ENCODE results near the gene SH3GL3. TPM values are rescaled to one million over a fixed set of nuclear protein-coding genes. Genes with fewer than 3 reads are reported as not detected.

Gene SH3GL3
- total and polyA plus RNA-seq, 2 of the 8 experiments (the other 6 are each of a cell fraction or from before 2014, with no cell fraction given), result 14.1 to 19.1 TPM

DNA sequence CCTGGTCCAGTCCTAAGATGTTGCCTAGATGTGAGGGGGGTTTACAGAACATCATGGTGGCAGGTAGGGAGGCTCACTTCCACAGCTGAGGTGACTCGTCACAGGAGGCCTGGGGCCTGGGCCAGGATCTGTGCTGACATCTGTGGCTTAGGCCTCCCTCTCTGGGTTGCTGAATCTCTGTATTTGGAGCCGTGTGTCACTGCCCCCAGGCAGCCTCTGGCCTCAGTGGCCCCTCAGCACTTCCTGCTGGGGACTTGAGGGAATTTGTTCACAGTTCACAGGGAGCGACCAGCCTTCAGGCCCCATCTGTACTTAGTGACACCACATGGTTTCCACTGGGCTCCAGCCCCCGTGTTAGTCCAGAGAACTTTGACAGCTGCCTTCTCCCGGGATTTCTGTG, 165.1 kb downstream of the SH3GL3 start:
- Histone ChIP-seq H3K27me3 (replicated peaks in 1 of 4; ENCODE audit: control insufficient read depth in 3 of 4, extremely low read depth in 1 of 4, insufficient read depth in 3 of 4, low read length in 3 of 4) (no peaks in the 10 kb centered on the region), H4K8ac (ENCODE audit: extremely low read depth, insufficient read depth, low read length) (0 out of 2 replicates have a peak overlapping the region, but pooled peaks have one; percentile 20), H3K56ac (replicated peaks; ENCODE audit: insufficient read length, low read depth, low read length) (no peak overlapping the region), H3K4ac (replicated peaks; ENCODE audit: insufficient read length, low read depth, low read length) (no peak overlapping the region), H2BK15ac (ENCODE audit: low read length) (no peak overlapping the region), H2BK12ac (ENCODE audit: low read depth, low read length) (no peak overlapping the region), H3K79me2 (ENCODE audit: control insufficient read depth in 1 of 2, insufficient read depth in 2 of 2, low read length in 2 of 2) (no peaks in the 10 kb centered on the region), H3K14ac (ENCODE audit: insufficient read length) (no peak overlapping the region), H4K91ac (replicated peaks; ENCODE audit: insufficient read length, low read length) (no peak overlapping the region), H3K9me3 (ENCODE audit: insufficient read depth in 2 of 2, low read depth in 1 of 2, low read length in 1 of 2) (no peaks in the 10 kb centered on the region), H2BK5ac (ENCODE audit: low read depth, low read length) (no peak overlapping the region), H3K18ac (ENCODE audit: extremely low read depth, low read length) (no peak overlapping the region), H2BK120ac (replicated peaks; ENCODE audit: low read depth, low read length) (no peak overlapping the region), H3K4me3 (ENCODE audit: extremely low read depth in 1 of 4, insufficient read depth in 2 of 4, low read depth in 3 of 4, low read length in 4 of 4) (no peak overlapping the region), H3K23ac (ENCODE audit: insufficient read length) (no peak overlapping the region), H2AFZ (ENCODE audit: low read length) (no peak overlapping the region), H3K4me1 (replicated peaks in 1 of 4; ENCODE audit: control insufficient read depth in 3 of 4, insufficient read depth in 4 of 4, low read length in 3 of 4) (no peaks in the 10 kb centered on the region), H3K36me3 (ENCODE audit: control insufficient read depth in 2 of 4, insufficient read depth in 4 of 4, low read length in 3 of 4) (no peaks in the 10 kb centered on the region), H4K20me1 (replicated peaks in 1 of 2; ENCODE audit: control insufficient read depth in 1 of 2, insufficient read depth in 2 of 2, low read length in 2 of 2) (no peaks in the 10 kb centered on the region), H2BK20ac (ENCODE audit: low read length) (no peak overlapping the region), H3K9ac (replicated peaks in 1 of 4; ENCODE audit: extremely low read depth in 1 of 4, low read depth in 3 of 4, low read length in 3 of 4) (no peak overlapping the region), H3K4me2 (ENCODE audit: insufficient read depth in 1 of 2, low read depth in 2 of 2, low read length in 2 of 2) (no peak overlapping the region), H2AK5ac (ENCODE audit: low read depth, low read length) (no peak overlapping the region), H3K23me2 (ENCODE audit: low read depth, low read length) (no peaks in the 10 kb centered on the region), H4K5ac (ENCODE audit: insufficient read length, low read depth, low read length) (no peak overlapping the region), H3K79me1 (ENCODE audit: low read depth, low read length) (no peaks in the 10 kb centered on the region), H3K27ac (ENCODE audit: low read depth, low read length) (no peak overlapping the region)
- 86% methylated on average over 5 of the region's 5 CpGs; no CpG with 5 or more reads in 1 of the 2 experiments for WGBS, 2 experiments (ENCODE audit: extremely low coverage in 1 of 2, insufficient coverage in 1 of 2, insufficient read length in 1 of 2, insufficient replicate concordance in 2 of 2, low coverage in 1 of 2, low lambda C conversion rate in 2 of 2, missing lambda C conversion rate in 1 of 2)
- ChIA-PET POLR2A (ENCODE audit: partially characterized antibody) (interaction anchor here (1.4 kb wide), 1 partner anchor 13 kb away, joined by 6 read pairs; no protein-coding TSS in a partner anchor), CTCF (ENCODE audit: partially characterized antibody) (interaction anchor here (0.8 to 1.6 kb wide), 8 partner anchors 10 to 422 kb away, joined by 3 to 8 read pairs (median 4); no protein-coding TSS in a partner anchor)
- no peak for FAIRE-seq
- DNase-seq (ENCODE audit: low read depth in 1 of 2, low spot score in 2 of 2), result no peak
- no peak for TF ChIP-seq TBP (IDR thresholded peaks at IDR 0.05; ENCODE audit: low read depth, low read length)
- TF ChIP-seq CBX8 (IDR thresholded peaks at IDR 0.05; ENCODE audit: borderline replicate concordance, low read depth, low read length), result no peak
- TF ChIP-seq NRF1 (IDR thresholded peaks at IDR 0.05; ENCODE audit: low read depth, low read length), result no peak
- TF ChIP-seq EZH2 (IDR thresholded peaks at IDR 0.05; ENCODE audit: low read depth, low read length, severe bottlenecking), result no peak

Data from H1 (cell line).